Measurements from ENCODE around the gene ASPN.

The ASPN gene

DNA sequence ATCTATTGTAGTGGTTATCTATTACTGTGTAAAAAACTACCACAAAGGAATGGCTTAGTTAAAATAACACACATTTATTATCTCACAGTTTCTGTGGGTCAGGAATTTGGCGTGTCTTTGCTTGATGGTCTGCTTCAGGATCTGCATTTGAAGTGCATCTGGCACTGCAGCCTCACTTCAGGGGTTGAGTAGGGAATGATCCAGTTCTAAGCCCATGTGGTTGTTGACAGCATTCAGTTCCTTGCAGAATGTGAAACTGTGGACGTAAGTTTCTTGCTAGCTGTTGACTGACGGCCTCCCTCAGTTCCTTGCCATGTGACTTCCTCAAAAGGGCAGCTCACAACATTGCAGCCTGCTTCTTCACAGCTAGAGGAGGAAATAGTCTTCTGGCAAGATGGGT lies 75.8 kb downstream of the ASPN start:
- no peak for DNase-seq

Data from activated naive CD4-positive, alpha-beta T cell treated with Interleukin-2 at 50 U/mL for 16 hours (primary cell).